Loucy (cell line): ENCODE measurements around the gene MTFR1L.

Experiments used
- CTCF ChIP-seq: fragments of 200-600 bp; sonication (generic); conservative IDR thresholded peaks from 2 replicates; pipeline ENCODE4 v1.5.1; 2014; ENCODE audit warnings: mild to moderate bottlenecking, antibody characterized with exemption, low read length
- EZH2phosphoT487 ChIP-seq: fragments of 200-600 bp; IDR thresholded peaks from 2 replicates; pipeline ENCODE4 v1.6.1; 2018; ENCODE audit warnings: antibody characterized with exemption, mild to moderate bottlenecking, moderate library complexity, borderline replicate concordance

- TF ChIP-seq CTCF (no peak), EZH2phosphoT487 (no peak)
Measured at GRCh38 chr1:25861316-25862286, 41.8 kb downstream of the MTFR1L start.
